Caco-2 (cell line): Measurements from ENCODE around the gene FTHL17. TPM values are rescaled to one million over a fixed set of nuclear protein-coding genes. Genes with fewer than 3 reads are reported as not detected.

Experiments
- BruUV-seq: library from RNA; stranded (reverse); fragments of 400-500 nt; replicated peaks from 2 replicates; lab custom pipeline; 2021; lab: Mats Ljungman, UMichigan
- CTCF ChIA-PET: fragments of 300-600 bp; sonication (Branson Sonifier 250); formaldehyde crosslinking; loops from one replicate; lab custom pipeline; 2022; ENCODE audit warnings: antibody characterized with exemption; lab: Charles Lee
- POLR2A ChIA-PET: fragments of 300-600 bp; sonication (Branson Sonifier 250); formaldehyde crosslinking; loops from one replicate; lab custom pipeline; 2022; ENCODE audit warnings: antibody characterized with exemption; lab: Charles Lee
- DNase-seq, 2 experiments: peaks; one replicate each; pipeline versions ENCODE4 v3.0.0 to v3.0.0-alpha.2; 2020 to 2022
- H3K27me3 ChIP-seq: replicated peaks from 2 replicates; pipeline ENCODE4 v1.6.0; 2011; ENCODE audit warnings: low read length; ENCODE audit not compliant: control insufficient read depth, insufficient read depth
- H3K36me3 ChIP-seq: 2 replicates; pipeline ENCODE4 v1.5.1; 2011; ENCODE audit warnings: low read length; ENCODE audit not compliant: control insufficient read depth, insufficient read depth
- H3K4me1 ChIP-seq: fragments of 250-450 bp; sonication (Bioruptor Pico); 2 replicates; pipeline ENCODE4 v1.5.1; 2020; ENCODE audit warnings: mild to moderate bottlenecking
- H3K4me3 ChIP-seq: 2 replicates; pipeline ENCODE4 v1.5.1; 2011; ENCODE audit warnings: low read depth, mild to moderate bottlenecking, control low read depth, low read length
- H3K9me3 ChIP-seq: fragments of 250-450 bp; sonication (Bioruptor Pico); 2 replicates; pipeline ENCODE4 v1.5.1; 2020; ENCODE audit warnings: mild to moderate bottlenecking, moderate library complexity
- H3K27ac Mint-ChIP-seq: one replicate; pipeline ENCODE4 v1.8.0; 2022; ENCODE audit warnings: mixed read lengths; ENCODE audit not compliant: unreplicated experiment
- H3K27me3 Mint-ChIP-seq: one replicate; pipeline ENCODE4 v1.8.0; 2022; ENCODE audit warnings: mixed read lengths; ENCODE audit not compliant: insufficient read depth, unreplicated experiment
- H3K36me3 Mint-ChIP-seq: one replicate; pipeline ENCODE4 v1.8.0; 2022; ENCODE audit warnings: mild to moderate bottlenecking, mixed read lengths; ENCODE audit not compliant: insufficient read depth, unreplicated experiment
- H3K4me1 Mint-ChIP-seq: one replicate; pipeline ENCODE4 v1.8.0; 2022; ENCODE audit warnings: low read depth, mixed read lengths; ENCODE audit not compliant: unreplicated experiment
- H3K4me3 Mint-ChIP-seq: one replicate; pipeline ENCODE4 v1.8.0; 2022; ENCODE audit warnings: mild to moderate bottlenecking, moderate library complexity, mixed read lengths; ENCODE audit not compliant: unreplicated experiment
- H3K9me3 Mint-ChIP-seq: one replicate; pipeline ENCODE4 v1.8.0; 2022; ENCODE audit warnings: mixed read lengths; ENCODE audit not compliant: unreplicated experiment
- intact Hi-C: fragments of 100-400 bp; cut with micrococcal nuclease; formaldehyde crosslinking; loops from one replicate; pipeline ENCODE4 v1.10.0; 2022; ENCODE audit not compliant: unreplicated experiment
- total RNA-seq: library from RNA; stranded (reverse); gene quantifications from 2 replicates; pipeline ENCODE4 v1.2.3, GENCODE V29; 2022
- TF ChIP-seq, protein P1 (sequence below), 2 experiments: fragments of 200-600 bp in 1 of 2; IDR thresholded peaks; 1 replicate in 1 of 2; 2 replicates in 1 of 2; pipeline versions ENCODE4 v1.5.1 to v1.8.0; 2011 to 2022; ENCODE audit warnings: antibody characterized with exemption in 1 of 2, control low read depth in 1 of 2, inconsistent platforms in 1 of 2, low read depth in 1 of 2, low read length in 1 of 2, mild to moderate bottlenecking in 1 of 2, moderate library complexity in 1 of 2; ENCODE audit not compliant: insufficient read depth in 1 of 2, severe bottlenecking in 1 of 2, unreplicated experiment in 1 of 2

Gene FTHL17
- total RNA-seq, 1 experiment from 2014 or later = not detected

DNA sequence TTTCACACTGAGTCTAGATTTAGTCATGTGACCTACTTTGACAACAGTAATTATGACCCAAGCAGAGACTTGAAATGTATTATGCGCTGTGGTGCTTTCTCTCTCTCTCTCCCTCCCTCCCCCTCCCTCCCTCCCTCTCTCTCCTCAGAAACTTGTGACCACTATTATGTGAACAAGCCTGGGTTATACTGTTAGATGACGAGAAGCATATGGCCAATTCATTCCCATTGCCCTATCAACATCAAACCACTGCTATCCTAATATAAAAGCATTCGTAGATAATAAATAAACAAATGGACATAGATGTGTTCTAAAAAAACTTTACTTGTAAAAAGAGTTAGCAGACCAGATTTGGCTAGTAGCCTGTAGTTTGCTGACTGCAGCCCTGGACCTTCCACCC, 18.2 kb downstream of the FTHL17 start:
- peaks cover 10% of the 10 kb centered on the region for H3K27me3 Mint-ChIP-seq
- TF ChIP-seq, protein P1, sequence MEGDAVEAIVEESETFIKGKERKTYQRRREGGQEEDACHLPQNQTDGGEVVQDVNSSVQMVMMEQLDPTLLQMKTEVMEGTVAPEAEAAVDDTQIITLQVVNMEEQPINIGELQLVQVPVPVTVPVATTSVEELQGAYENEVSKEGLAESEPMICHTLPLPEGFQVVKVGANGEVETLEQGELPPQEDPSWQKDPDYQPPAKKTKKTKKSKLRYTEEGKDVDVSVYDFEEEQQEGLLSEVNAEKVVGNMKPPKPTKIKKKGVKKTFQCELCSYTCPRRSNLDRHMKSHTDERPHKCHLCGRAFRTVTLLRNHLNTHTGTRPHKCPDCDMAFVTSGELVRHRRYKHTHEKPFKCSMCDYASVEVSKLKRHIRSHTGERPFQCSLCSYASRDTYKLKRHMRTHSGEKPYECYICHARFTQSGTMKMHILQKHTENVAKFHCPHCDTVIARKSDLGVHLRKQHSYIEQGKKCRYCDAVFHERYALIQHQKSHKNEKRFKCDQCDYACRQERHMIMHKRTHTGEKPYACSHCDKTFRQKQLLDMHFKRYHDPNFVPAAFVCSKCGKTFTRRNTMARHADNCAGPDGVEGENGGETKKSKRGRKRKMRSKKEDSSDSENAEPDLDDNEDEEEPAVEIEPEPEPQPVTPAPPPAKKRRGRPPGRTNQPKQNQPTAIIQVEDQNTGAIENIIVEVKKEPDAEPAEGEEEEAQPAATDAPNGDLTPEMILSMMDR (IDR thresholded peaks at IDR 0.05; ENCODE audit: insufficient read depth in 1 of 2, low read depth in 1 of 2, low read length in 1 of 2, severe bottlenecking in 1 of 2, unreplicated experiment in 1 of 2) = no peak
- no peaks in the 10 kb centered on the region for H3K9me3 ChIP-seq
- no peak for DNase-seq
- BruUV-seq = no TSS peak
- H3K4me3 ChIP-seq = no peak overlapping the region
- no peaks in the 10 kb centered on the region for H3K9me3 Mint-ChIP-seq
- no peak overlapping the region for H3K4me3 Mint-ChIP-seq
- H3K4me1 ChIP-seq = no peaks in the 10 kb centered on the region
- H3K27ac Mint-ChIP-seq = no peak overlapping the region
- H3K4me1 Mint-ChIP-seq = no peaks in the 10 kb centered on the region
- no peaks in the 10 kb centered on the region for H3K27me3 ChIP-seq
- intact Hi-C loops = no loop called here
- CTCF ChIA-PET = no interaction called here
- no peaks in the 10 kb centered on the region for H3K36me3 ChIP-seq
- H3K36me3 Mint-ChIP-seq = no peaks in the 10 kb centered on the region
- POLR2A ChIA-PET = no interaction called here

DNA sequence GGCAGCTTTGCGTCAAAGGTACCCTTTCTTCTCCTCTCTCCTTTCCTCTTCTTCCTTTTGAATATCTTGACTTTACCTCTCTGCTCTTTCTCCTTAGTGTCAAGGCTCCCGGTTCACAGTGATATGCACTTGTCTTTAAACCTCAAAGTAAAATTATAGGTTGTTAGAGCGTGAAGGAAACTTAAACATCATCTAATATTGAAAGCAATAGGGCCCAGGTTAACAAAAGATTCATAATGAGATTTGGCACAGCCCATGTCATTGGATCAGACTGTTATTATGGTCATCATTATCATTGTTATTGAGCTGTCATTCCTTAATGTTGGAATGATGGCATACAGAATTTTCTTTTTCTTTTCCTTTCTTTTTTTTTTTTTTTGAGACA, 32.5 kb downstream of the FTHL17 start:
- ChIA-PET POLR2A (no interaction called here), CTCF (interaction anchor here (0.6 kb wide), 1 partner anchor 216 kb away, joined by 6 read pairs; no protein-coding TSS in a partner anchor)
- H3K4me1 ChIP-seq = no peaks in the 10 kb centered on the region
- no peak overlapping the region for H3K4me3 ChIP-seq
- no peaks in the 10 kb centered on the region for H3K36me3 ChIP-seq
- Mint-ChIP-seq H3K9me3 (no peaks in the 10 kb centered on the region), H3K4me3 (no peak overlapping the region), H3K4me1 (peaks cover 8% of the 10 kb centered on the region), H3K27me3 (no peaks in the 10 kb centered on the region), H3K36me3 (no peaks in the 10 kb centered on the region), H3K27ac (no peak overlapping the region)
- TF ChIP-seq, protein P1 (IDR thresholded peaks at IDR 0.05; ENCODE audit: insufficient read depth in 1 of 2, low read depth in 1 of 2, low read length in 1 of 2, severe bottlenecking in 1 of 2, unreplicated experiment in 1 of 2) = no peak
- no TSS peak for BruUV-seq
- intact Hi-C loops = loop anchor here (1.0 to 5.0 kb wide), 4 partner anchors 173 to 385 kb away; no protein-coding TSS in a partner anchor
- no peak for DNase-seq
- H3K27me3 ChIP-seq = no peaks in the 10 kb centered on the region
- H3K9me3 ChIP-seq = no peaks in the 10 kb centered on the region

DNA sequence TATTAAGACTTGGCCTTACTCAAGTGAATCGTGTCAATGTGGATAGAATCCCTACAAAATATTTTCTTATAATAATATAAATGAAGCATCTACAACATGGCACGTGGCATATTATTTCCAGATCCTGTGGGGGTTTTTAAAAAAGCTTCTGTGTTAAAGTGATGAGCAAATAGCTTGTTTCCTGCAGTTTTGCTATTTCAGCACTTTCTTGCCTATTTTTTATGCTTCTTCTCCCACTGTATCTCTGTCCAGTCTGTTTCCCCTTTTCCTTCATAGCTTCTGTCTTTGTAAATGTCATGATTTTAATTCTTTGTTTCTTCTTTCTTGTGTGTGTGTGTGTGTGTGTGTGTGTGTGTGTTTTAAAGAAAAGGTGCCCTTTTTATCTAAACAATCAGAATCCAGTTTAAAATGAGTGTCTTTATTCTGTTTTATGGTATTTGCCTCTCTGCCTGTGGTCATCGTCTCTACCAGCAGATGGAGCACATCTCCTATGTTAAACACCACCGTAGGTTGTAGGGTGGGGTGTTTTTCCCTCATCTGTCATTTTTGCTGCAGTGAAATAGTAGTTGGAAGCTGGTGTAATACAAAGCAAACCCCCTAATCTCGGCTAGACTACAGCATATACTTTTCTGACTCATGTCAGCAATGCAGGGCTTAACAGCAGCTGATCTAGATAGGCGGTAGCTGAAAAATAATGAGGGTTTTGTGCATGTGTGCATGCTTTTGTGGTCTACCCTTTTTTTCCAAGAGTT, 33.1 kb downstream of the FTHL17 start:
- no peaks in the 10 kb centered on the region for H3K36me3 Mint-ChIP-seq
- peak in 1 of 2 experiments; percentile 42 for DNase-seq
- Histone ChIP-seq H3K4me1 (no peaks in the 10 kb centered on the region), H3K4me3 (no peak overlapping the region), H3K36me3 (no peaks in the 10 kb centered on the region), H3K27me3 (no peaks in the 10 kb centered on the region), H3K9me3 (no peaks in the 10 kb centered on the region)
- no peaks in the 10 kb centered on the region for H3K27me3 Mint-ChIP-seq
- no peaks in the 10 kb centered on the region for H3K9me3 Mint-ChIP-seq
- peaks cover 8% of the 10 kb centered on the region for H3K4me1 Mint-ChIP-seq
- CTCF ChIA-PET = interaction anchor here (0.6 to 1.1 kb wide), 2 partner anchors 216 to 255 kb away, joined by 3 to 6 read pairs; no protein-coding TSS in a partner anchor
- no TSS peak for BruUV-seq
- intact Hi-C loops = loop anchor here (1.0 to 5.0 kb wide), 4 partner anchors 174 to 386 kb away; no protein-coding TSS in a partner anchor
- POLR2A ChIA-PET = no interaction called here
- no peak overlapping the region for H3K27ac Mint-ChIP-seq
- TF ChIP-seq, protein P1 (IDR thresholded peaks at IDR 0.05; ENCODE audit: insufficient read depth in 1 of 2, low read depth in 1 of 2, low read length in 1 of 2, severe bottlenecking in 1 of 2, unreplicated experiment in 1 of 2) = peak; percentile 56 to 58
- H3K4me3 Mint-ChIP-seq = no peak overlapping the region
